ENCODE measurements around the gene KMT5C.

Gene KMT5C

GRCh38 chr19:55368701-55369563 is 29.3 kb downstream of the KMT5C start (continued):
- TF ChIP-seq ZBTB48 (tag by site-specific recombination; IDR thresholded peaks at IDR 0.05) (no peak), GLIS1 (tag by site-specific recombination; IDR thresholded peaks at IDR 0.05) (peak; percentile 50), ZNF514 (tag by site-specific recombination; IDR thresholded peaks at IDR 0.05) (no peak), ZNF350 (tag by site-specific recombination; IDR thresholded peaks at IDR 0.05) (no peak), ZNF174 (tag by site-specific recombination; IDR thresholded peaks at IDR 0.05) (no peak), ZNF214 (tag by site-specific recombination; IDR thresholded peaks at IDR 0.05; ENCODE audit: borderline replicate concordance) (no peak), EGR2 (tag by site-specific recombination; IDR thresholded peaks at IDR 0.05; ENCODE audit: low read depth) (peak; percentile 76), YY1 (tag by site-specific recombination; IDR thresholded peaks at IDR 0.05) (no peak), GLIS2 (tag by site-specific recombination; IDR thresholded peaks at IDR 0.05) (peak; percentile 6; the same call in 1 of the 2 replicates), ZNF658 (tag by site-specific recombination; IDR thresholded peaks at IDR 0.05) (no peak), ZNF621 (tag by site-specific recombination; IDR thresholded peaks at IDR 0.05) (no peak), ZNF768 (tag by site-specific recombination; IDR thresholded peaks at IDR 0.05) (no peak), ZNF629 (tag by site-specific recombination; IDR thresholded peaks at IDR 0.05) (no peak), GFI1B (tag by site-specific recombination; IDR thresholded peaks at IDR 0.05) (no peak), ZBTB20 (tag by site-specific recombination; IDR thresholded peaks at IDR 0.05) (peak; percentile 81)
- TF ChIP-seq, protein P1, sequence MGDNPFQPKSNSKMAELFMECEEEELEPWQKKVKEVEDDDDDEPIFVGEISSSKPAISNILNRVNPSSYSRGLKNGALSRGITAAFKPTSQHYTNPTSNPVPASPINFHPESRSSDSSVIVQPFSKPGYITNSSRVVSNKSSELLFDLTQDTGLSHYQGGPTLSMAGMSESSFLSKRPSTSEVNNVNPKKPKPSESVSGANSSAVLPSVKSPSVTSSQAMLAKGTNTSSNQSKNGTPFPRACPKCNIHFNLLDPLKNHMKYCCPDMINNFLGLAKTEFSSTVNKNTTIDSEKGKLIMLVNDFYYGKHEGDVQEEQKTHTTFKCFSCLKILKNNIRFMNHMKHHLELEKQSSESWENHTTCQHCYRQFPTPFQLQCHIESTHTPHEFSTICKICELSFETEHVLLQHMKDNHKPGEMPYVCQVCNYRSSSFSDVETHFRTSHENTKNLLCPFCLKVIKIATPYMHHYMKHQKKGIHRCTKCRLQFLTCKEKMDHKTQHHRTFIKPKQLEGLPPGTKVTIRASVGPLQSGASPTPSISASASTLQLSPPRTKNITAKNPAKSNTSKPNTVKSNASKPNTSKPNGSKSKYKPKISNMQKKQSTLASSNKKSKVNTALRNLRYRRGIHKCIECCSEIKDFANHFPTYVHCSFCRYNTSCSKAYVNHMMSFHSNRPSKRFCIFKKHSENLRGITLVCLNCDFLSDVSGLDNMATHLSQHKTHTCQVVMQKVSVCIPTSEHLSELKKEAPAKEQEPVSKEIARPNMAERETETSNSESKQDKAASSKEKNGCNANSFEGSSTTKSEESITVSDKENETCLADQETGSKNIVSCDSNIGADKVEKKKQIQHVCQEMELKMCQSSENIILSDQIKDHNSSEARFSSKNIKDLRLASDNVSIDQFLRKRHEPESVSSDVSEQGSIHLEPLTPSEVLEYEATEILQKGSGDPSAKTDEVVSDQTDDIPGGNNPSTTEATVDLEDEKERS (tag by site-specific recombination; IDR thresholded peaks at IDR 0.05): no peak
- TF ChIP-seq, protein P2, sequence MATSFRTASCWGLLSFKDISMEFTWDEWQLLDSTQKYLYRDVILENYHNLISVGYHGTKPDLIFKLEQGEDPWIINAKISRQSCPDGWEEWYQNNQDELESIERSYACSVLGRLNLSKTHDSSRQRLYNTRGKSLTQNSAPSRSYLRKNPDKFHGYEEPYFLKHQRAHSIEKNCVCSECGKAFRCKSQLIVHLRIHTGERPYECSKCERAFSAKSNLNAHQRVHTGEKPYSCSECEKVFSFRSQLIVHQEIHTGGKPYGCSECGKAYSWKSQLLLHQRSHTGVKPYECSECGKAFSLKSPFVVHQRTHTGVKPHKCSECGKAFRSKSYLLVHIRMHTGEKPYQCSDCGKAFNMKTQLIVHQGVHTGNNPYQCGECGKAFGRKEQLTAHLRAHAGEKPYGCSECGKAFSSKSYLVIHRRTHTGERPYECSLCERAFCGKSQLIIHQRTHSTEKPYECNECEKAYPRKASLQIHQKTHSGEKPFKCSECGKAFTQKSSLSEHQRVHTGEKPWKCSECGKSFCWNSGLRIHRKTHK (tag by site-specific recombination; IDR thresholded peaks at IDR 0.05): no peak
- TF ChIP-seq, protein P3, sequence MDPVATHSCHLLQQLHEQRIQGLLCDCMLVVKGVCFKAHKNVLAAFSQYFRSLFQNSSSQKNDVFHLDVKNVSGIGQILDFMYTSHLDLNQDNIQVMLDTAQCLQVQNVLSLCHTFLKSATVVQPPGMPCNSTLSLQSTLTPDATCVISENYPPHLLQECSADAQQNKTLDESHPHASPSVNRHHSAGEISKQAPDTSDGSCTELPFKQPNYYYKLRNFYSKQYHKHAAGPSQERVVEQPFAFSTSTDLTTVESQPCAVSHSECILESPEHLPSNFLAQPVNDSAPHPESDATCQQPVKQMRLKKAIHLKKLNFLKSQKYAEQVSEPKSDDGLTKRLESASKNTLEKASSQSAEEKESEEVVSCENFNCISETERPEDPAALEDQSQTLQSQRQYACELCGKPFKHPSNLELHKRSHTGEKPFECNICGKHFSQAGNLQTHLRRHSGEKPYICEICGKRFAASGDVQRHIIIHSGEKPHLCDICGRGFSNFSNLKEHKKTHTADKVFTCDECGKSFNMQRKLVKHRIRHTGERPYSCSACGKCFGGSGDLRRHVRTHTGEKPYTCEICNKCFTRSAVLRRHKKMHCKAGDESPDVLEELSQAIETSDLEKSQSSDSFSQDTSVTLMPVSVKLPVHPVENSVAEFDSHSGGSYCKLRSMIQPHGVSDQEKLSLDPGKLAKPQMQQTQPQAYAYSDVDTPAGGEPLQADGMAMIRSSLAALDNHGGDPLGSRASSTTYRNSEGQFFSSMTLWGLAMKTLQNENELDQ (tag by site-specific recombination; IDR thresholded peaks at IDR 0.05; ENCODE audit: low read depth): no peak
- TF ChIP-seq, protein P4, sequence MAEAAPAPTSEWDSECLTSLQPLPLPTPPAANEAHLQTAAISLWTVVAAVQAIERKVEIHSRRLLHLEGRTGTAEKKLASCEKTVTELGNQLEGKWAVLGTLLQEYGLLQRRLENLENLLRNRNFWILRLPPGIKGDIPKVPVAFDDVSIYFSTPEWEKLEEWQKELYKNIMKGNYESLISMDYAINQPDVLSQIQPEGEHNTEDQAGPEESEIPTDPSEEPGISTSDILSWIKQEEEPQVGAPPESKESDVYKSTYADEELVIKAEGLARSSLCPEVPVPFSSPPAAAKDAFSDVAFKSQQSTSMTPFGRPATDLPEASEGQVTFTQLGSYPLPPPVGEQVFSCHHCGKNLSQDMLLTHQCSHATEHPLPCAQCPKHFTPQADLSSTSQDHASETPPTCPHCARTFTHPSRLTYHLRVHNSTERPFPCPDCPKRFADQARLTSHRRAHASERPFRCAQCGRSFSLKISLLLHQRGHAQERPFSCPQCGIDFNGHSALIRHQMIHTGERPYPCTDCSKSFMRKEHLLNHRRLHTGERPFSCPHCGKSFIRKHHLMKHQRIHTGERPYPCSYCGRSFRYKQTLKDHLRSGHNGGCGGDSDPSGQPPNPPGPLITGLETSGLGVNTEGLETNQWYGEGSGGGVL (tag by site-specific recombination; IDR thresholded peaks at IDR 0.05): peak; percentile 90
- TF ChIP-seq, protein P5, sequence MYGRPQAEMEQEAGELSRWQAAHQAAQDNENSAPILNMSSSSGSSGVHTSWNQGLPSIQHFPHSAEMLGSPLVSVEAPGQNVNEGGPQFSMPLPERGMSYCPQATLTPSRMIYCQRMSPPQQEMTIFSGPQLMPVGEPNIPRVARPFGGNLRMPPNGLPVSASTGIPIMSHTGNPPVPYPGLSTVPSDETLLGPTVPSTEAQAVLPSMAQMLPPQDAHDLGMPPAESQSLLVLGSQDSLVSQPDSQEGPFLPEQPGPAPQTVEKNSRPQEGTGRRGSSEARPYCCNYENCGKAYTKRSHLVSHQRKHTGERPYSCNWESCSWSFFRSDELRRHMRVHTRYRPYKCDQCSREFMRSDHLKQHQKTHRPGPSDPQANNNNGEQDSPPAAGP (tag by site-specific recombination; IDR thresholded peaks at IDR 0.05): 0 out of 2 replicates have a peak, but pooled peaks have one; percentile 28
- TF ChIP-seq, protein P6, sequence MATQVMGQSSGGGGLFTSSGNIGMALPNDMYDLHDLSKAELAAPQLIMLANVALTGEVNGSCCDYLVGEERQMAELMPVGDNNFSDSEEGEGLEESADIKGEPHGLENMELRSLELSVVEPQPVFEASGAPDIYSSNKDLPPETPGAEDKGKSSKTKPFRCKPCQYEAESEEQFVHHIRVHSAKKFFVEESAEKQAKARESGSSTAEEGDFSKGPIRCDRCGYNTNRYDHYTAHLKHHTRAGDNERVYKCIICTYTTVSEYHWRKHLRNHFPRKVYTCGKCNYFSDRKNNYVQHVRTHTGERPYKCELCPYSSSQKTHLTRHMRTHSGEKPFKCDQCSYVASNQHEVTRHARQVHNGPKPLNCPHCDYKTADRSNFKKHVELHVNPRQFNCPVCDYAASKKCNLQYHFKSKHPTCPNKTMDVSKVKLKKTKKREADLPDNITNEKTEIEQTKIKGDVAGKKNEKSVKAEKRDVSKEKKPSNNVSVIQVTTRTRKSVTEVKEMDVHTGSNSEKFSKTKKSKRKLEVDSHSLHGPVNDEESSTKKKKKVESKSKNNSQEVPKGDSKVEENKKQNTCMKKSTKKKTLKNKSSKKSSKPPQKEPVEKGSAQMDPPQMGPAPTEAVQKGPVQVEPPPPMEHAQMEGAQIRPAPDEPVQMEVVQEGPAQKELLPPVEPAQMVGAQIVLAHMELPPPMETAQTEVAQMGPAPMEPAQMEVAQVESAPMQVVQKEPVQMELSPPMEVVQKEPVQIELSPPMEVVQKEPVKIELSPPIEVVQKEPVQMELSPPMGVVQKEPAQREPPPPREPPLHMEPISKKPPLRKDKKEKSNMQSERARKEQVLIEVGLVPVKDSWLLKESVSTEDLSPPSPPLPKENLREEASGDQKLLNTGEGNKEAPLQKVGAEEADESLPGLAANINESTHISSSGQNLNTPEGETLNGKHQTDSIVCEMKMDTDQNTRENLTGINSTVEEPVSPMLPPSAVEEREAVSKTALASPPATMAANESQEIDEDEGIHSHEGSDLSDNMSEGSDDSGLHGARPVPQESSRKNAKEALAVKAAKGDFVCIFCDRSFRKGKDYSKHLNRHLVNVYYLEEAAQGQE (tag by site-specific recombination; IDR thresholded peaks at IDR 0.05): peak; percentile 53; the same call in 1 of the 2 replicates
- TF ChIP-seq, protein P7, sequence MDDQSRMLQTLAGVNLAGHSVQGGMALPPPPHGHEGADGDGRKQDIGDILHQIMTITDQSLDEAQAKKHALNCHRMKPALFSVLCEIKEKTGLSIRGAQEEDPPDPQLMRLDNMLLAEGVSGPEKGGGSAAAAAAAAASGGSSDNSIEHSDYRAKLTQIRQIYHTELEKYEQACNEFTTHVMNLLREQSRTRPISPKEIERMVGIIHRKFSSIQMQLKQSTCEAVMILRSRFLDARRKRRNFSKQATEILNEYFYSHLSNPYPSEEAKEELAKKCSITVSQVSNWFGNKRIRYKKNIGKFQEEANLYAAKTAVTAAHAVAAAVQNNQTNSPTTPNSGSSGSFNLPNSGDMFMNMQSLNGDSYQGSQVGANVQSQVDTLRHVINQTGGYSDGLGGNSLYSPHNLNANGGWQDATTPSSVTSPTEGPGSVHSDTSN (CRISPR knock-in tag; IDR thresholded peaks at IDR 0.05): peak; percentile 60; the same call in 1 of the 2 replicates
